Transverse colon (tissue), 4 donors: ENCODE data around the gene SRPRB. TPM values are rescaled to one million over a fixed set of nuclear protein-coding genes. Genes with fewer than 3 reads are reported as not detected.

Source experiments
- DNase-seq: peaks from one replicate; pipeline ENCODE4 v3.0.0-alpha.2; 2019
- H3K27ac ChIP-seq, 4 donors: fragments of 200-600 bp; sonication (generic); 2 replicates each; pipeline ENCODE4 v1.5.1; 2016 to 2018; ENCODE audit warnings: inconsistent platforms in 4 of 4
- H3K27me3 ChIP-seq: fragments of 200-600 bp; sonication (generic); 2 replicates; pipeline ENCODE4 v1.5.1; 2017; ENCODE audit warnings: inconsistent platforms
- H3K36me3 ChIP-seq, 4 donors: fragments of 200-600 bp; sonication (generic); 2 replicates each; pipeline ENCODE4 v1.5.1; 2017 to 2019; ENCODE audit warnings: inconsistent platforms in 4 of 4
- H3K4me1 ChIP-seq, 4 donors: fragments of 200-600 bp; sonication (generic); 2 replicates each; pipeline ENCODE4 v1.5.1; 2017 to 2020; ENCODE audit warnings: inconsistent platforms in 4 of 4
- H3K4me3 ChIP-seq, 4 donors: fragments of 200-600 bp; sonication (generic); 1 replicate in 1 of 4; 2 replicates in 3 of 4; pipeline versions ENCODE4 v1.5.1 to v1.6.1; 2017 to 2019; ENCODE audit warnings: inconsistent platforms in 4 of 4
- H3K9me3 ChIP-seq, 2 donors: fragments of 200-600 bp; sonication (generic); 2 replicates each; pipeline ENCODE4 v1.5.1; 2017 to 2019; ENCODE audit warnings: inconsistent platforms in 2 of 2
- CTCF ChIP-seq, 5 experiments: fragments of 200-600 bp in 3 of 5; fragments of 450-650 bp in 2 of 5; sonication (generic) in 3 of 5; IDR thresholded peaks; 1 replicate in 2 of 5; 2 replicates in 3 of 5; pipeline ENCODE4 v1.5.1; 2016 to 2017; ENCODE audit warnings: antibody characterized with exemption in 5 of 5, inconsistent platforms in 3 of 5, mild to moderate bottlenecking in 2 of 5, moderate library complexity in 1 of 5
- EP300 ChIP-seq: sonication (generic); formaldehyde crosslinking; IDR thresholded peaks from one replicate; pipeline ENCODE4 v1.6.1; 2017; ENCODE audit warnings: antibody characterized with exemption, low read depth
- POLR2A ChIP-seq: fragments of 450-650 bp; IDR thresholded peaks from one replicate; pipeline ENCODE4 v1.6.1; 2016; ENCODE audit warnings: antibody characterized with exemption, mild to moderate bottlenecking, moderate library complexity
- POLR2AphosphoS5 ChIP-seq, 3 donors: sonication (generic); formaldehyde crosslinking; IDR thresholded peaks; one replicate each; pipeline ENCODE4 v1.6.1; 2016; ENCODE audit warnings: antibody characterized with exemption in 3 of 3
- WGBS, 2 donors: methylation state at CpG; one replicate each; pipeline ENCODE4 v1.1.5; 2018; ENCODE audit warnings: low coverage in 1 of 2; 5-methylcytosine and 5-hydroxymethylcytosine counted together
- in situ Hi-C, 4 donors: fragments of 200-750 bp; cut with MboI; loops; one replicate each; pipeline versions ENCODE4 v1.15.0 to v1.15.1; 2017; ENCODE audit warnings: low sequenced_read_pairs in 3 of 4, low pct_ligation_motif_present in 1 of 4, low pct_unique_long_range_greater_than_20kb in 1 of 4
- intact Hi-C: fragments of 100-400 bp; cut with DNase I; formaldehyde crosslinking; loops from one replicate; pipeline ENCODE4 v1.15.1; 2023; ENCODE audit warnings: low total_unique reads
- total RNA-seq, 4 donors: library from RNA; depleted of rRNA; stranded (reverse); fragments of >200 nt; gene quantifications; one replicate each; pipeline ENCODE4 v1.1.0, GENCODE V29; 2016

SRPRB gene
- total RNA-seq, 4 donors from 2014 or later, result 1.5 to 14.6 (median 8.1) TPM

- H3K9me3 ChIP-seq, result no peaks in the 10 kb centered on the region
- DNase-seq, result no peak
- in situ Hi-C loops, result no loop called here
- no peaks in the 10 kb centered on the region for H3K27me3 ChIP-seq
- TF ChIP-seq POLR2AphosphoS5 (IDR thresholded peaks at IDR 0.05) (no peak), POLR2A (no peak), CTCF (IDR thresholded peaks at IDR 0.05) (no peak), EP300 (no peak)
- no peaks in the 10 kb centered on the region for H3K4me1 ChIP-seq
- H3K36me3 ChIP-seq, result no peaks in the 10 kb centered on the region
- intact Hi-C loops, result no loop called here
- H3K4me3 ChIP-seq, result no peak overlapping the region
- no peak overlapping the region for H3K27ac ChIP-seq
- WGBS, 2 donors, result 75 to 80% methylated on average over 1 to 3 of the region's 4 CpGs
Observed at GRCh38 chr3:133842158-133842557, 36.5 kb downstream of the SRPRB start.

- Histone ChIP-seq H3K4me3 (no peak overlapping the region), H3K27ac (no peak overlapping the region), H3K36me3 (no peaks in the 10 kb centered on the region), H3K4me1 (no peaks in the 10 kb centered on the region), H3K27me3 (no peaks in the 10 kb centered on the region), H3K9me3 (no peaks in the 10 kb centered on the region)
- WGBS, 2 donors, result 75 to 76% methylated on average over 3 to 7 of the region's 7 CpGs
- in situ Hi-C loops (no loop called here), intact Hi-C loops (no loop called here)
- TF ChIP-seq EP300, result no peak
- DNase-seq, result no peak
Observed at GRCh38 chr3:133843634-133844033, 38.0 kb downstream of the SRPRB start.

- in situ Hi-C loops (no loop called here), intact Hi-C loops (no loop called here)
- 83 to 97% methylated on average over 1 to 4 of the region's 4 CpGs for WGBS, 2 donors
- Histone ChIP-seq H3K27me3 (no peaks in the 10 kb centered on the region), H3K27ac (no peak overlapping the region), H3K9me3 (no peaks in the 10 kb centered on the region), H3K36me3 (no peaks in the 10 kb centered on the region), H3K4me1 (no peaks in the 10 kb centered on the region), H3K4me3 (no peak overlapping the region)
- no peak for TF ChIP-seq CTCF (IDR thresholded peaks at IDR 0.05)
- TF ChIP-seq POLR2AphosphoS5 (IDR thresholded peaks at IDR 0.05), result no peak
- no peak for TF ChIP-seq POLR2A
- no peak for TF ChIP-seq EP300
- DNase-seq, result no peak
Observed at GRCh38 chr3:133845127-133845526, 39.5 kb downstream of the SRPRB start.

DNA sequence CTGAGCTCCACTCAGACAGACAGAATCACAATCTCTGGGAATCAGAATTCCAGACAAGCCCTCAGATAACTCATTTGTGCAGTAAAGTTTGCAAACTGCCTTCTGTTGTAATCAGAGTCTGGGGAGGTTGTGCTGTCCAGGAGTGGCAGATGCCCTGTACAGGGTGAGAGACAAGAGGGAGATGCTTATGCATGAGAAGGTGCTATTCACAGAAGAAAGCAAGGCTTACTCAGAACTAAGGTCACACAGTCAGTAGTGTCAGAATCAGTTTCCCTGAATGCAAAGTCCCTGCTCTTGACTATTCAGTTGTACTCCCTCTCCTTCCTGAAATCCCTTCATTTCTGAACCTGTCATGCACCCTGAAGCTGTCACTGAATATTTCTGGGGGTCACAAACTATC lies 43.7 kb downstream of the SRPRB start:
- H3K9me3 ChIP-seq, result no peaks in the 10 kb centered on the region
- intact Hi-C loops, result no loop called here
- no peaks in the 10 kb centered on the region for H3K27me3 ChIP-seq
- H3K27ac ChIP-seq, result no peak overlapping the region
- DNase-seq, result no peak
- no peak overlapping the region for H3K4me3 ChIP-seq
- no peaks in the 10 kb centered on the region for H3K36me3 ChIP-seq
- no peaks in the 10 kb centered on the region for H3K4me1 ChIP-seq
- in situ Hi-C loops, result no loop called here
- TF ChIP-seq POLR2AphosphoS5 (IDR thresholded peaks at IDR 0.05) (no peak), POLR2A (no peak), CTCF (IDR thresholded peaks at IDR 0.05) (no peak), EP300 (no peak)

- H3K4me3 ChIP-seq, result no peak overlapping the region
- H3K9me3 ChIP-seq, result no peaks in the 10 kb centered on the region
- no peak for DNase-seq
- intact Hi-C loops (loop anchor here (5.0 kb wide), 1 partner anchor 133 kb away; no protein-coding TSS in a partner anchor), in situ Hi-C loops (no loop called here)
- TF ChIP-seq POLR2AphosphoS5 (IDR thresholded peaks at IDR 0.05), result no peak
- 50 to 65% methylated on average over 1 of the region's 1 CpG for WGBS, 2 donors
- no peak overlapping the region for H3K27ac ChIP-seq
- H3K36me3 ChIP-seq, result no peaks in the 10 kb centered on the region
- no peaks in the 10 kb centered on the region for H3K4me1 ChIP-seq
- no peaks in the 10 kb centered on the region for H3K27me3 ChIP-seq
Observed at GRCh38 chr3:133850034-133850433, 44.4 kb downstream of the SRPRB start.
